ENCODE results near the gene CDC25B. TPM values are rescaled to one million over a fixed set of nuclear protein-coding genes. Genes with fewer than 3 reads are reported as not detected.
"Not testable (repeated sequence)": the region's sequence is repeated elsewhere in the genome, so short reads cannot be mapped to it uniquely, and the experiment has no call there.

CDC25B gene
- total RNA-seq, 2 experiments from 2014 or later, result 194 to 312 TPM

DNA sequence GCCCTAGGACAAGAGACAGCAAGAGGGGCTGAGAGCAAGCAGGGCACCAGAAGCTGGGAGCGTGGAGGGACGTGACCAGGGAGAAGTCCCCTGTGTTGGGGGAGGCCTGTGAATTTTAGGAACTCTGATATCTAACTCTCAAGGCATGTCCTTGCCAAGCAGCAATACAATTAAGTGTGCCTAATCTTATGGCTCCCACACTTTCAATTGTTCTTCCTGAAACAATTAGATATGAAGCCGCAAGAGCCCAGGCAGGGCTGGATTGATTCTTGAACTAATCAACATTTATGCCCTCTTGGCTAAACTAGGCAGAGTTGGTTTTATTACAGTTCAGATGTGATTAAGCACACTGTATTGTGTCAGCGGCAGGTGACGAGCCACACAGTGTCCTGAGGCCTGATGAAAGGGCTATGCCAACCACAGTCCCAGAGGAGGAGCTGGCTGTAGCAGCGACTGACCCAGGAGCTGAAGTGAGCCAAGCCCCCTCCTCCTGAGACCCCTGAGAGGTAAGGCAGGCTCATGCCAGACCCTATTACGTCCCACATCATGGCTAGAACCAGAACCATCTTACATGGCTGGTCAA is 46.3 kb downstream of the CDC25B start:
- CTCF ChIA-PET, result interaction anchor here (1.6 to 2.3 kb wide), 2 partner anchors 13 to 74 kb away, joined by 4 to 9 read pairs; partner anchors contain the start of gene ADISSP
- Mint-ChIP-seq H3K9me3 (ENCODE audit: low read depth) (no peaks in the 10 kb centered on the region), H3K27me3 (no peaks in the 10 kb centered on the region), H3K4me1 (peaks cover 31% of the 10 kb centered on the region), H3K27ac (no peak overlapping the region), H3K36me3 (no peaks in the 10 kb centered on the region), H3K4me3 (no peak overlapping the region)
- ATAC-seq (no peak), DNase-seq (no peak)

GRCh38 chr20:3843490-3843889 is 47.4 kb downstream of the CDC25B start:
- no peaks in the 10 kb centered on the region for H3K9me3 Mint-ChIP-seq (ENCODE audit: low read depth)
- no peaks in the 10 kb centered on the region for H3K27me3 Mint-ChIP-seq
- CTCF ChIA-PET, result interaction anchor here (2.5 kb wide), 1 partner anchor 12 kb away, joined by 11 read pairs; no protein-coding TSS in a partner anchor
- no peak for ATAC-seq
- H3K36me3 Mint-ChIP-seq, result no peaks in the 10 kb centered on the region
- H3K4me1 Mint-ChIP-seq, result peaks cover 38% of the 10 kb centered on the region
- DNase-seq, result no peak
- no peak overlapping the region for H3K4me3 Mint-ChIP-seq
- H3K27ac Mint-ChIP-seq, result no peak overlapping the region

GRCh38 chr20:3843990-3844619 is 48.0 kb downstream of the CDC25B start:
- not testable (repeated sequence) for H3K27ac Mint-ChIP-seq, H3K27me3 Mint-ChIP-seq

GRCh38 chr20:3846378-3846739 is 50.2 kb downstream of the CDC25B start:
- ATAC-seq (no peak), DNase-seq (no peak)
- H3K36me3 Mint-ChIP-seq, result peaks cover 6% of the 10 kb centered on the region
- no peaks in the 10 kb centered on the region for H3K27me3 Mint-ChIP-seq
- peak overlapping the region; percentile 76 for H3K27ac Mint-ChIP-seq
- H3K9me3 Mint-ChIP-seq (ENCODE audit: low read depth), result no peaks in the 10 kb centered on the region
- peaks cover 34% of the 10 kb centered on the region for H3K4me1 Mint-ChIP-seq
- CTCF ChIA-PET, result interaction anchor here (1.3 kb wide), 1 partner anchor 77 kb away, joined by 4 read pairs; no protein-coding TSS in a partner anchor
- peak overlapping the region; percentile 82 for H3K4me3 Mint-ChIP-seq

More at GRCh38 chr20:3843990-3844619, 48.0 kb downstream of the CDC25B start:
- not testable (repeated sequence) for ATAC-seq; DNase-seq; H3K9me3 Mint-ChIP-seq (ENCODE audit: low read depth); H3K36me3 Mint-ChIP-seq; H3K4me3 Mint-ChIP-seq
- CTCF ChIA-PET, result interaction anchor here (1.6 to 2.5 kb wide), 4 partner anchors 8 to 57 kb away, joined by 4 to 13 read pairs (median 8); partner anchors contain the start of genes AP5S1 and CENPB
- H3K4me1 Mint-ChIP-seq, result peaks cover 42% of the 10 kb centered on the region

GRCh38 chr20:3846740-3847428 is 50.8 kb downstream of the CDC25B start, which contains the start of gene MAVS:
Gene MAVS, plus strand, starts transcription at chr20:3846834. Its CDS starts 7,791 bp downstream, at chr20:3854625.
- CTCF ChIA-PET, result interaction anchor here (1.3 to 1.7 kb wide), 2 partner anchors 28 to 60 kb away, joined by 3 to 5 read pairs; no protein-coding TSS in a partner anchor
- Mint-ChIP-seq H3K9me3 (ENCODE audit: low read depth) (no peaks in the 10 kb centered on the region), H3K36me3 (peaks cover 6% of the 10 kb centered on the region), H3K27ac (peak within 1 kb of the TSS; percentile 76), H3K4me1 (peaks cover 34% of the 10 kb centered on the region), H3K27me3 (no peaks in the 10 kb centered on the region), H3K4me3 (peak within 1 kb of the TSS; percentile 82)
- DNase-seq (peak; percentile 88), ATAC-seq (peak; percentile 99)

DNA sequence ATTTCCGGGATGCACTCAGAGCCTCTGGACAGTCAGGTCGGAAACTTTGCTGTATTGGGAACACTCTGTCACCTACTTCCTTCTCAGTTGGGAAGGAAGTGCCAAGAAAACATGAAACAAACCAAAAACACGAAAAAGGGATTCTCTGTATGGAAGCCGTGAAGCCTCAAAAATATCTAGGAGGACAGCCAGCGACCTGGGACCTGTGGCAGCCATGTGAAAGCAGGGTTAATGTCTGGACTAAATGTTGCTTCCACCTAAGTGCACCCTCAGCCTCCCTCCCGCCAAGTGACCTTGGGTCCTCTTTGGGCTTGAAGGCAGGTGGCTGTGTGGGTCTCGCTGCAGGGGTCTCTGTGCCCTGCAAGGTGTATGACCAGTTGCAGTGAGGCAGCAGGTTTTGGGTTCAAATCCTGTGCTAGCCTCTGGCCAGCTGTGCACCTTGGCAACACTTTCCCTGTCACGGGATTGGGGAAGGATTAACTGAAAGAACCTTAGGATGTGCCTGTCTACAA is 51.4 kb downstream of the CDC25B start:
- DNase-seq (no peak), ATAC-seq (no peak)
- Mint-ChIP-seq H3K27me3 (no peaks in the 10 kb centered on the region), H3K36me3 (peaks cover 6% of the 10 kb centered on the region), H3K4me3 (peak overlapping the region; percentile 82), H3K9me3 (ENCODE audit: low read depth) (no peaks in the 10 kb centered on the region), H3K4me1 (peaks cover 34% of the 10 kb centered on the region), H3K27ac (peak overlapping the region; percentile 76)
- CTCF ChIA-PET, result interaction anchor here (1.3 to 1.7 kb wide), 2 partner anchors 28 to 60 kb away, joined by 3 to 5 read pairs; no protein-coding TSS in a partner anchor

DNA sequence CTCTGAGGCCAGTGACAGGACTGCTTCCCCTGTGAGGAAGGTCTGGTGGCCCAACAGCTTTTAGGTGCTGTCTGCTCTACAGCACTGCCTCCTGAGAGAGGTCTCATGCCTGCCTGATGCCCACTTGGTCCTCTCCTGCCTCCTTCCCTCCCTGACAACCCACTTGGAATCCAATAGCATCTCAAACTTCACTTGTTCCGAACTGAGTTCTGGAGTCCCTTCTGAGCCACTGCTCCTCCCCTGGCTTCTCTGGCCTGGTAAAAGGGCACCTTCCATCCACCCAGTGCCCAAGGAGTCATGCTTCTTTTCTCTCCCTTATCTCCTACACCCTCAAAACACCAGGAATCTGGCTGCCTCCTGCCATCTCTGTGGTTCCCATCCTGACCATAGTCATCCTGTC is 52.5 kb downstream of the CDC25B start:
- CTCF ChIA-PET, result interaction anchor here (1.0 kb wide), 1 partner anchor 62 kb away, joined by 4 read pairs; the partner anchor contains the start of gene CENPB
- Mint-ChIP-seq H3K4me1 (peaks cover 34% of the 10 kb centered on the region), H3K27ac (peak overlapping the region; percentile 58), H3K4me3 (peak overlapping the region; percentile 82), H3K27me3 (no peaks in the 10 kb centered on the region), H3K9me3 (ENCODE audit: low read depth) (no peaks in the 10 kb centered on the region), H3K36me3 (peaks cover 6% of the 10 kb centered on the region)
- no peak for ATAC-seq
- no peak for DNase-seq

- CTCF ChIA-PET, result interaction anchor here (0.6 to 4.7 kb wide), 41 partner anchors 10 to 231 kb away, joined by 3 to 65 read pairs (median 5); partner anchors contain the start of genes ADISSP, AP5S1, CENPB and SPEF1
- peaks cover 21% of the 10 kb centered on the region for H3K36me3 Mint-ChIP-seq
- H3K27ac Mint-ChIP-seq, result peak overlapping the region; percentile 12
- DNase-seq (no peak), ATAC-seq (peak; percentile 38)
- H3K4me1 Mint-ChIP-seq, result peaks cover 8% of the 10 kb centered on the region
- H3K9me3 Mint-ChIP-seq (ENCODE audit: low read depth), result no peaks in the 10 kb centered on the region
- no peaks in the 10 kb centered on the region for H3K27me3 Mint-ChIP-seq
- H3K4me3 Mint-ChIP-seq, result no peak overlapping the region
Measured at GRCh38 chr20:3854462-3854871, 58.4 kb downstream of the CDC25B start.

Other genes with a start within 250 kb of the CDC25B start
- gene GFRA4, start 132.9 kb upstream of the CDC25B start, total RNA-seq, result not detected
- gene ADAM33, start 114.3 kb upstream of the CDC25B start, total RNA-seq, result not detected
- not detected for gene SIGLEC1, start 83.7 kb upstream of the CDC25B start, total RNA-seq
- not detected for gene HSPA12B, start 63.6 kb upstream of the CDC25B start, total RNA-seq
- gene ADISSP, start 28.6 kb upstream of the CDC25B start, total RNA-seq, result 10 to 100 TPM; 32.5 to 37.0 TPM
- under 1 TPM in 1 of 2 experiments, not detected in 1; 0.18 TPM for gene SPEF1, start 14.9 kb upstream of the CDC25B start, total RNA-seq
- gene CENPB, start 9.6 kb upstream of the CDC25B start, total RNA-seq, result 10 to 100 TPM; 76.5 to 76.8 TPM
- gene AP5S1, start 24.2 kb downstream of the CDC25B start, total RNA-seq, result 10 to 100 TPM; 13.8 to 15.5 TPM
- gene MAVS, start 50.5 kb downstream of the CDC25B start, total RNA-seq, result 10 to 100 TPM; 29.7 to 37.4 TPM
- 10 to 100 TPM; 77.3 to 82.3 TPM for gene PANK2, start 93.1 kb downstream of the CDC25B start, total RNA-seq
- gene RNF24, start 219.2 kb downstream of the CDC25B start, total RNA-seq, result 10 to 100 TPM; 10.5 to 13.6 TPM